Uterus (tissue), 2 donors: ENCODE results near the gene ADIPOR2.

Experiments used
- POLR2A ChIP-seq, 2 donors: fragments of 450-650 bp; IDR thresholded peaks; one replicate each; pipeline ENCODE4 v1.6.1; 2016; ENCODE audit warnings: antibody characterized with exemption in 2 of 2, mild to moderate bottlenecking in 1 of 2, moderate library complexity in 1 of 2
- TF ChIP-seq, protein P1 (sequence below), 4 experiments: fragments of 200-600 bp in 2 of 4; fragments of 450-650 bp in 2 of 4; sonication (generic) in 2 of 4; IDR thresholded peaks; one replicate each; pipeline ENCODE4 v1.5.1; 2016 to 2019; ENCODE audit warnings: antibody characterized with exemption in 4 of 4, mild to moderate bottlenecking in 2 of 4, moderate library complexity in 1 of 4

DNA sequence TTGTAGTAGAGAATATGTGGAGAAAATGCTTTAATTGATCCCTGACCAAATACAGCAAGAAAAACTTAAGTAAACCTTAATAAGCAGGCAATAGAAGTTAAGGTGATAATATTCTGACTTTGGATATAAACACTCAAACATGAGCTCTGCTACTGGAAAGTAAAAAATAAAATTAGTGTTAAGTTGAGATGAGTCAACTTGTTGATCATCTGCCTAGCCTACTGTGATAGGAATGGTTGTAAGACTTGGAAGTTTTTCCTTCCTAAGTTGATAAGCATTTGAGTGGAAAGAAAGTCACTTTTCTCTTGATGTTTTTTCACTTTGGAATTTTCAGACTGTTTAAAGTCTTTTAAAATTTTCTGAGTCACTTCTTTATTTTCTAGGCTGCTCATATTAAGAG, 26.0 kb downstream of the ADIPOR2 start:
- TF ChIP-seq, protein P1, sequence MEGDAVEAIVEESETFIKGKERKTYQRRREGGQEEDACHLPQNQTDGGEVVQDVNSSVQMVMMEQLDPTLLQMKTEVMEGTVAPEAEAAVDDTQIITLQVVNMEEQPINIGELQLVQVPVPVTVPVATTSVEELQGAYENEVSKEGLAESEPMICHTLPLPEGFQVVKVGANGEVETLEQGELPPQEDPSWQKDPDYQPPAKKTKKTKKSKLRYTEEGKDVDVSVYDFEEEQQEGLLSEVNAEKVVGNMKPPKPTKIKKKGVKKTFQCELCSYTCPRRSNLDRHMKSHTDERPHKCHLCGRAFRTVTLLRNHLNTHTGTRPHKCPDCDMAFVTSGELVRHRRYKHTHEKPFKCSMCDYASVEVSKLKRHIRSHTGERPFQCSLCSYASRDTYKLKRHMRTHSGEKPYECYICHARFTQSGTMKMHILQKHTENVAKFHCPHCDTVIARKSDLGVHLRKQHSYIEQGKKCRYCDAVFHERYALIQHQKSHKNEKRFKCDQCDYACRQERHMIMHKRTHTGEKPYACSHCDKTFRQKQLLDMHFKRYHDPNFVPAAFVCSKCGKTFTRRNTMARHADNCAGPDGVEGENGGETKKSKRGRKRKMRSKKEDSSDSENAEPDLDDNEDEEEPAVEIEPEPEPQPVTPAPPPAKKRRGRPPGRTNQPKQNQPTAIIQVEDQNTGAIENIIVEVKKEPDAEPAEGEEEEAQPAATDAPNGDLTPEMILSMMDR (IDR thresholded peaks at IDR 0.05) = no peak
- TF ChIP-seq POLR2A (IDR thresholded peaks at IDR 0.05) = no peak
